Stimulated activated CD4-positive, alpha-beta T cell treated with anti-CD3 and anti-CD28 coated beads, TNF-alpha, amount 100 ng/mL, for 4 hours (primary cell): ENCODE data around the gene ASTN1.

Source experiments
- DNase-seq, 3 experiments: peaks; one replicate each; pipeline ENCODE4 v3.0.0-alpha.2; 2020; ENCODE audit warnings: low read depth in 3 of 3

The ASTN1 gene

DNA sequence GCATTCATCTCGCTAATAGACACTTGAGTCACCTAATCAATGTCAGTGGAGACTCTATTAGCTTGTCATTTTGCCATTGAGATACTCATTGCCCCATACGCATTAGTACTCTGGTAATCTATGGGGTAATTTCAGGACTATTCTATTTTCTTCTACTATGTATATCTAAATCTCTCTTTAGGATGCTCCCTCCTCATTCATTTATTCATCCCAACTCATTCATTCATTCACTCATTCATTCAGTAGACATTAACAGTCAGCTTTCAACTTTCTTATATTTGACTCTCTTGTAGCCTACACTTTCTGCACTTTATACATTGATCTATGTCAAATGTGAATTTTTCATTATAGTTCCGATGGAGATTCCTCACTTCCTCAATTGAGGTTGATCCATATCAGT, 170.9 kb downstream of the ASTN1 start:
- DNase-seq = no peak

- no peak for DNase-seq
These were observed 174.8 kb downstream of the ASTN1 start for GRCh38 chr1:176989754-176990153.

DNA sequence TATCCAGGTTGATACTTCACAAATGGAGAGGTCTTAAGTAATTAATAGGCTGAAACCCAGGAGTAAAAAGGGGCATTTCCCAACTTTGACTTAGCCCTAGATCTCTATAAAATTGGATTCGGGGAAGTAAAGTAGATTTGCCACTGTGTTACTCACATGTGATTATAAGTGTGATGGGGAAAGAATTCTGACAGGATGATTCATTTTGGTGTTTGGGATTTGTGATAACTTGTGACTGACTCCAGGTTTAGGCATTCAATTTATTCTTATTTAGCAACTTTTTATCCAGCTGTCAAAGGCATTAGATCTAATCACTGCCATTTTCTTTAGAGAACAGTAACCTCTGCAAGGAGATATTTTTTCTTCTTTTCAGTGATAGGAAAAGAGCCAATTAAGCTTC, 175.5 kb downstream of the ASTN1 start:
- DNase-seq = no peak

GRCh38 chr1:176987016-176987415, 177.5 kb downstream of the ASTN1 start:
- DNase-seq = no peak

DNA sequence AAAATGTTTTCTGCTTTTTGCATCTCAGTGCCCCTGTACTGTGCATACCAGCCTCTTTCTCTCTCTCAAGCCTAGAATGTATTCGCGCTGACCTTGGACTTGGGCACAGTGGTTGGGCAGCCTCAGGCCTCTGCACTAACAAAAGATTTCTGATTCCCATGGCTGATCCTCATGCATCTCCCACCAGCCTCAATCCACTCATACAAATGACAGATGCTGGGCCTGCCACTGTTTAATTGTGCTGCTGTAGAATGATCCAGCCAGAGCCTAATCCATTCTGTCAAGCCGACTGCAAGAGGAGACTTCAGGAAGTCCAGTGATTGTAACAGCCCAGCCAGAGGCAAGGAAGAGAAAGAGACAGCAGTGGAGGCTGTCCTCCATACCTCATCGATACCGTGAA, 180.8 kb downstream of the ASTN1 start:
- no peak for DNase-seq

DNA sequence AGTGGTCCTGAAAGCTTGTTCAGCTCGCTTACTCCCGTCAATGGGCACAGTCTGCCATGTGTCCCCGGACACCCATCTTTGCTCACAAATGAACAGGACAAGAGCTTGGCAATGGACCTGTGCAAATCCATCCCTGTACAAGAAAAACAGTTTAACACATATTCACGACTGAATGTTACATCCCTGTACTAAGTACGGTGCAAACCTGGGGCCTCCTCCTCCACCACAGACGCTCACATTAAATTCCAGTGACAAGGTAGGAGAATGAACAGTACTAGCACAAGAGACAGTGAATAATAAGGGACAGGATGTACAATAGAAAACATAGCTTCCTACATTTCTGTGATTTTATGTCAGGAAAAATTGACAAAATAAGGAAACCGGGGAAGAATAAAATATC, 187.7 kb downstream of the ASTN1 start:
- no peak for DNase-seq

DNA sequence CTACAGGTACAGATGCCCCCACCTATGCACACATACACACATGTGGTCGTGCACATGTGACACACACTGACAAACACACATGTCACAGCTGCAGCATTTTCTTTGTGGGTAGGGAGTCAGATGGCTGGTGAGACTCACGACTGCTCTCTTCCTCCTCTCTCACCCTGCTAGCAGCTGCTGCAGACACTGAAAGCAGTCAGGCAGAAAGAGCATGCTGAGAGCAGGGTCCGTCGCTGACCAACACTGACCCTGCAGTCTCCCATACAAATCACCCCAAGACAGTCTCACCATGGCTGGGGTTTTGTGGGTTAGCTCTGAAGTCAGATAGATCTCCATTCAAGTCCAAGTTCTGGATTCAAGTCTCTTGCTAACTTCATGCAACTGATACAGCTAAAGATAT, 188.3 kb downstream of the ASTN1 start:
- no peak for DNase-seq

GRCh38 chr1:176964687-176965086, 199.8 kb downstream of the ASTN1 start:
- DNase-seq = no peak

DNA sequence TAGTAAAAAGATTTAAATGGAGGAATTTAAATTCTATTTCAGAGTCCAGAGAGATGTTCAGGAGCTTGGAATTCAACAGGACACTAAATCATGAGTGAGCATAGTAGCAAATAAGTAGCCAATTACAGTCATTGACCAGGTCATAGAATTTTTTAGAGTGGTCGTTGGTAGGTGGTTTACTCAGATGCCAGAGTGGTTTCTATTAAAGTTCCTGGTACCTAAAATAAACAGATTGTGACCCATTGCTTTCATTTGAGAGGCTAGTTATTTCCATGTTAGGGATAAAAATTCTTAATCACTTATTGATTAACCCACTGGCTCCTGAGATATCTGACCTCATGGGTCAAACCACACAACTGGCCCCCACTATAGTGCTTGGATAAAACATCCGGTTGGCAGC, 201.3 kb downstream of the ASTN1 start:
- DNase-seq = no peak

DNA sequence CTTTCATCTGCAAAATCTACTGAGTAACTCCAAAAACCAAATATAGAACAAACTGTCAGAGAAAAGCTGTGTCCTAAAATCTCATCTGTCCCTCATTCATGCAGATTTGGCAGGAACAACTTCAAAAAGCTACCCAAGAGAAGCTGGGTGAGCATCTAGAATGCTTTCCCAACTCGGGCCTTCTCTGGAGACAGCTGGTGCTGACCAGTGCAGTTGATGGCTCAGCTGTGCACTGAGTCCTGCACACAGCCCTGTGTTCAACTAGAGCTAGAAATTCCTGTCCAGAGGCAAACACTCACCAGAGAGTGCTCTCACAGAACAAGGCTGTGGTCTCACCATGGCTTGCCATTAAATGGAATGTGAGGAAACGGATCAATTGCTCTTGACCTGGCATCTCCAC, 202.8 kb downstream of the ASTN1 start:
- no peak for DNase-seq

GRCh38 chr1:176959191-176959820, 205.2 kb downstream of the ASTN1 start:
- DNase-seq = no peak

DNA sequence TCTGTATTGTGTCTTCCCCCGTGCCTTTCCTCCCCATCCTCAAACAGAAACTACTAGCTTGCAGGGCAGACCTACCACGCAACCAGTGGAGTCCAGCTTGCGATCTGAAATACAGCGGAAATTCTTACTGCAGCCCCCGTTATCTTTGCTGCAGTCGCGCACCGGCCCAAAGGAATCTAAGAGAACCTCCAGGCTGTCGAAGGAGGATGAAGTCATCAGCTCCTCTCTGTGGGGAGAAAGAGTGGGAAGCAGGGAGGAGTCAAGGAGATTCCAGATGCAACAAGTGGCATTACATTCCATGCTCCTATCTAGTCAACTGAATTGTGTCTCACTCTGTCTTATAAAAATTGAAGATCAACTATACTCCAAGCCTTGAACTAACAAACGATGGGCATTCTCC, 206.9 kb downstream of the ASTN1 start:
- DNase-seq = no peak

GRCh38 chr1:176954242-176954641, 210.3 kb downstream of the ASTN1 start:
- DNase-seq = no peak

- DNase-seq = no peak
These were observed 213.7 kb downstream of the ASTN1 start for GRCh38 chr1:176950736-176951324.

- DNase-seq = no peak
These were observed 215.4 kb downstream of the ASTN1 start for GRCh38 chr1:176949033-176949662.

DNA sequence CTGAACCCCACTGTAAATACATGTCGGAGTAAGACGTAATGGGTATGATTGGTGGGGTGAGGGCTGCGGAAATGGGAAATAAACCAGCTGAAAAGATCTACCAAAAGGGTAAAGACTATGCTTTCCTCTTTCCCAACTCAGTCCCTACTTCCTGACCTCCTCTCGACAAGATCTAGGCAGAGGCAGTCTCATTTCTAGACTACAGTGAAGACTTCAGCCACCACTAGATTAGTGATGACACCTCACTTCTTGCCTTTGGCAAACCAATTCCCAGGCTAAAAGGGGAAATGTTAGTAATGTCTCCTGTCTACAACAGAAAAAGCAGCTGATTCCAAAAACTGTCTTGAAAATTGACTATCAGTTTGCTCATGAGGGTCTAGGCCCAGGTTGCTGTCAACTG, 219.9 kb downstream of the ASTN1 start:
- no peak for DNase-seq

GRCh38 chr1:176943783-176944182, 220.7 kb downstream of the ASTN1 start:
- DNase-seq = no peak

GRCh38 chr1:176942346-176942745, 222.2 kb downstream of the ASTN1 start:
- DNase-seq = no peak

DNA sequence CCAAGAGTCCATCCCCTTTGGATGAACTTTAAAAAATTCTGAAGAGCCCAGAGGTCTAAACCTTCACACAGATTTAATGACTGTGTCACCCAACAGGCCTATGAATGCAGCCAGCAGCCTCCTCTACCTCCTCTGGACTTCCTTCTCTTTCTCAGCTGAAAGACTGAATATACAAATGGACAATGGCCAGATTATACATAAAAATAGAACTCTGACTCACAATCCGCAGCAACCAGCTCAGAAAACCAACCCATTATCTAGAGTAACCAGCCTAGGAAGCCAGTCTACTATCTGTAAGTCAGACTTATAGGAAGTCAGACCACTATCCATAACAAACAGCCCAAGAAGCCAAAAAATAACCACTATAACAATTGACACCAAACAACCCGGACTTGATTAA, 224.5 kb downstream of the ASTN1 start:
- DNase-seq = no peak

DNA sequence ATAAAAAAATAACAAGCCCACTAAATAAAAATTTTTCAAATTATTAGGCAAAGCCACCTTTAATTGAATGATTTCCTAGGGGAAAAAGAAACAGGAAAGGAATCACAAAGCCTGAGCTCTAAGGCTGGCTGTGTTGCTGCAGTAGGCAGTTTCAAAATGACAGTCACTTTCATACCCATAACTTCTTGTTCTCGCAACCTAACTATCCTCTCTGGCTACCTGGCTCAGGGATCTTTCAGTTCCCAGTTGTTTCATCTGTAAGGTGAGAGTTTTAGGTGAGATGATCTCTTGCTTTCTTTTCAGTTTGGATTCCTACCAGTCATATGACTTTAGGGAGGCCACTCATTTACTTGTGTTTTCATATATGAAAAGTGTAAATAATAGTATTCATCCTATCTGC, 226.1 kb downstream of the ASTN1 start:
- no peak for DNase-seq

GRCh38 chr1:176934370-176934769, 230.1 kb downstream of the ASTN1 start:
- no peak for DNase-seq

- DNase-seq = no peak
These were observed 232.1 kb downstream of the ASTN1 start for GRCh38 chr1:176932114-176933104.
